ENCODE results near the gene SWI5.

The SWI5 gene

GRCh38 chr9:128304971-128305288 lies 28.9 kb downstream of the SWI5 start:
- Histone ChIP-seq H3K27me3 (no peaks in the 10 kb centered on the region), H3K36me3 (peaks cover 9% of the 10 kb centered on the region), H3K4me1 (no peaks in the 10 kb centered on the region), H3K4me3 (ENCODE audit: low read depth, low read length) (no peak overlapping the region), H3K9me3 (no peaks in the 10 kb centered on the region)
- TF ChIP-seq, protein P1, sequence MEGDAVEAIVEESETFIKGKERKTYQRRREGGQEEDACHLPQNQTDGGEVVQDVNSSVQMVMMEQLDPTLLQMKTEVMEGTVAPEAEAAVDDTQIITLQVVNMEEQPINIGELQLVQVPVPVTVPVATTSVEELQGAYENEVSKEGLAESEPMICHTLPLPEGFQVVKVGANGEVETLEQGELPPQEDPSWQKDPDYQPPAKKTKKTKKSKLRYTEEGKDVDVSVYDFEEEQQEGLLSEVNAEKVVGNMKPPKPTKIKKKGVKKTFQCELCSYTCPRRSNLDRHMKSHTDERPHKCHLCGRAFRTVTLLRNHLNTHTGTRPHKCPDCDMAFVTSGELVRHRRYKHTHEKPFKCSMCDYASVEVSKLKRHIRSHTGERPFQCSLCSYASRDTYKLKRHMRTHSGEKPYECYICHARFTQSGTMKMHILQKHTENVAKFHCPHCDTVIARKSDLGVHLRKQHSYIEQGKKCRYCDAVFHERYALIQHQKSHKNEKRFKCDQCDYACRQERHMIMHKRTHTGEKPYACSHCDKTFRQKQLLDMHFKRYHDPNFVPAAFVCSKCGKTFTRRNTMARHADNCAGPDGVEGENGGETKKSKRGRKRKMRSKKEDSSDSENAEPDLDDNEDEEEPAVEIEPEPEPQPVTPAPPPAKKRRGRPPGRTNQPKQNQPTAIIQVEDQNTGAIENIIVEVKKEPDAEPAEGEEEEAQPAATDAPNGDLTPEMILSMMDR (IDR thresholded peaks at IDR 0.05; ENCODE audit: low read depth, low read length) = no peak
- no peak for DNase-seq

DNA sequence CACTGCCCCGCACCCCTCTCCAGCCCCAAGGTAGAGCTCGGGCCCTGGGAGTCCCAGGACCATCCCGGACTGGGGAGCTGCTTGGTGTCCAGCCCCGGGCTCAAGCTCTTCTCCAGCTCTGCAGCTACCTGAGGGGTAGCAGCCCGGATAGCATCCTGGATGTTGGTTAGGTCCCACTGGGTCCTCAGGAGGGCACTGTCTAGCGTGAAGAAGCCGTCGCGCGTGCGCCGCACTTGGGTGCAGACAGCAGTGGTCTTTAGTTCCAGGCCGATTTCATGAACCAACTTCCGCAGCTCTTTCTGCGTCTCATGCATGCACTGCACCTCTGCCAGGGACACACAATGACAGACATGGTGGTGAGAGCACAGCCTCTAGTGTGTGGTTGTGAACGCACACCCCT lies 33.5 kb downstream of the SWI5 start:
- TF ChIP-seq, protein P1 (IDR thresholded peaks at IDR 0.05; ENCODE audit: low read depth, low read length) = no peak
- DNase-seq = no peak

DNA sequence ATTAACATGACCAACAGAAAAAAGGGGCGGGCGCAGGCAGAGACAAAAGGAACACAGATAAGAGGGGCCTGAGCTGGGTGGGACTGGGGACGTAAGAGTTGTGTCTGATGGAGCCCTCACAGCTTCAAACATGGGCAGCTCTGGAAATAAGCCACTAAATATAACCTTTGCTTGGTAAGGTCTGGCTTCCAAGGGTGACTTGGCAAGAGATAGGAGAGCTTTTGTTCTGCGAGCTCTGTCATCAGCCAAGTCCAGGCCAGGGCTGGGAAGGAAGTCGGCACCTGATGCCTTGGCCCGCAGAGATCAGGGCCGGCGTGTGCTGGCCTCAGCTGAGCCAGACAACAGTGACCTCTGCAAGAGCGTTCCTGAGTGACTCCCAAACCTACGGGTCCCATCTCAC lies 34.4 kb downstream of the SWI5 start:
- TF ChIP-seq, protein P1 (IDR thresholded peaks at IDR 0.05; ENCODE audit: low read depth, low read length) = no peak
- Histone ChIP-seq H3K27me3 (no peaks in the 10 kb centered on the region), H3K4me3 (ENCODE audit: low read depth, low read length) (no peak overlapping the region), H3K36me3 (peaks cover 34% of the 10 kb centered on the region), H3K9me3 (no peaks in the 10 kb centered on the region), H3K4me1 (no peaks in the 10 kb centered on the region)
- no peak for DNase-seq

More for the DNA sequence above, 33.5 kb downstream of the SWI5 start:
- Histone ChIP-seq H3K4me3 (ENCODE audit: low read depth, low read length) (no peak overlapping the region), H3K27me3 (no peaks in the 10 kb centered on the region), H3K4me1 (no peaks in the 10 kb centered on the region), H3K36me3 (peaks cover 26% of the 10 kb centered on the region), H3K9me3 (no peaks in the 10 kb centered on the region)

GRCh38 chr9:128314697-128315096 lies 38.6 kb downstream of the SWI5 start:
- H3K4me1 ChIP-seq = no peaks in the 10 kb centered on the region
- no peaks in the 10 kb centered on the region for H3K27me3 ChIP-seq
- no peaks in the 10 kb centered on the region for H3K9me3 ChIP-seq
- H3K36me3 ChIP-seq = peaks cover 57% of the 10 kb centered on the region
- no peak overlapping the region for H3K4me3 ChIP-seq (ENCODE audit: low read depth, low read length)
- TF ChIP-seq, protein P1 (IDR thresholded peaks at IDR 0.05; ENCODE audit: low read depth, low read length) = no peak
- DNase-seq = no peak

- DNase-seq = no peak
- no peaks in the 10 kb centered on the region for H3K27me3 ChIP-seq
- H3K9me3 ChIP-seq = no peaks in the 10 kb centered on the region
- TF ChIP-seq, protein P1 (IDR thresholded peaks at IDR 0.05; ENCODE audit: low read depth, low read length) = no peak
- H3K4me3 ChIP-seq (ENCODE audit: low read depth, low read length) = no peak overlapping the region
- peaks cover 53% of the 10 kb centered on the region for H3K36me3 ChIP-seq
- H3K4me1 ChIP-seq = no peaks in the 10 kb centered on the region
Measured at GRCh38 chr9:128316421-128316820, 40.3 kb downstream of the SWI5 start.

- no peaks in the 10 kb centered on the region for H3K4me1 ChIP-seq
- H3K36me3 ChIP-seq = peaks cover 53% of the 10 kb centered on the region
- H3K4me3 ChIP-seq (ENCODE audit: low read depth, low read length) = no peak overlapping the region
- H3K9me3 ChIP-seq = no peaks in the 10 kb centered on the region
- no peaks in the 10 kb centered on the region for H3K27me3 ChIP-seq
- TF ChIP-seq, protein P1 (IDR thresholded peaks at IDR 0.05; ENCODE audit: low read depth, low read length) = no peak
- DNase-seq = no peak
Measured at GRCh38 chr9:128317629-128318028, 41.6 kb downstream of the SWI5 start.
